HL-60/S4 treated with phorbol 12-myristate 13-acetate at 8.2 ng/mL for 4 days and 3 days (cell line): ENCODE results near the gene CFAP77.

Experiments used
- in situ Hi-C: fragments of 300-500 bp; cut with MboI; formaldehyde crosslinking; loops from 2 replicates; pipeline ENCODE4 v1.15.0; 2022; ENCODE audit warnings: low sequenced_read_pairs

The CFAP77 gene

DNA sequence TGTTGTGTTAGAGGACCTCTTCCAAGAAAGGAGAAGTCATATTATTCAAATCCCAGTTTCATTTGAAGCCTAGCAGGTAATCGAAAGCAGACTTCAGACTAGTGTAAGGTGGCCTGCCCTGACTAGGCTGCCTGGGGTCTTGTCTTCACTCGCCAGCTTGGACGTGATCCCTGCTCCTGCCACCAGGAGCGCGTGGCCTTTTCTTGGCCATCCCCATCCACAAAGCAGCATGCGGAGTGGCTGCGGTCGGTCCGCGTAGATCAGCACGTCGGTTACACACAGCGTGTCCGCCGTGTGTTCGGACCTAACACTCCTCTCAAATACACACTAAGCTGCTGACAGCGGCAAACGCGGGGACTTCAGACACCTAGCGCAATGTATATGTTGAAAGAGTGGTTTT is 37.3 kb downstream of the CFAP77 start:
- in situ Hi-C loops: no loop called here

- in situ Hi-C loops: no loop called here
Measured at GRCh38 chr9:132447902-132448301, 37.9 kb downstream of the CFAP77 start.

DNA sequence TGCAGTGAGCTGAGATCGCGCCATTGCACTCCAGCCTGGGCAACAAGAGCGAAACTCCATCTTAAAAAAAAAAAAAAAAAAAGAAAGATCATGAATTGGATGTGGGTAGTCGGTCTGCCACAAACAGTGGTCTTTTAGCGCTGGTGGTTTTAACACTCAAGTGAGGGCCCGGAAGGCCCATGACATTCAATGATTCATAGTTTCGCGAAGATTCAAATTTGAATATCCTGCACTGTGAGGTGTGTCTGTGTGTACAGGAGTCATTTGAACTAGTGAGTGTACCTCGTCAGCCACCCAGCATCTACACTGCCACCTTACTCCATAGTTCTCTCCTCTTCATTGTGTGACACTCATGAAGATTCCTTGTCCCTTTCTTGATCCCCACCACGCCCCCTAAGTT is 41.3 kb downstream of the CFAP77 start:
- in situ Hi-C loops: no loop called here

DNA sequence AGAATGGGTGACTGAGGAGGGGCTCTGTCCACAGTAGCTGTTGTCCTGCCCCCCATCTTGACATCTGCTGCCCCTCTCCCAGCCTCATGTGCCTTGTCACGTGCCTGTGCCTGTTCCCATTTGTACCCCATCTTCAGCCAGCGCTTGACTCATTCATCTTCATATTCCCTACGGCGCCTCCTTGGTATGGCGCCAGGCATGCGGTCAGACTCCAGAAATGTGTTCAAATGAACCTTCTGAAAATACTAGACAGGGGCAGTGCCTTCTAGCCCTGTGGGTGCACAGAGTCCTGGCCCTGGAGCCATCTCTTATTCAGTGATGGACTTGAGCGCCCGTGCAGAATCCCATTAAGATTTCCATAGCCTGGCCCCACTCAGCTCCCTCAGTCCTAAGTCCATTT is 46.2 kb downstream of the CFAP77 start:
- in situ Hi-C loops: no loop called here

GRCh38 chr9:132457504-132458236 is 47.7 kb downstream of the CFAP77 start:
- in situ Hi-C loops: no loop called here

GRCh38 chr9:132458432-132458831 is 48.4 kb downstream of the CFAP77 start:
- in situ Hi-C loops: no loop called here

DNA sequence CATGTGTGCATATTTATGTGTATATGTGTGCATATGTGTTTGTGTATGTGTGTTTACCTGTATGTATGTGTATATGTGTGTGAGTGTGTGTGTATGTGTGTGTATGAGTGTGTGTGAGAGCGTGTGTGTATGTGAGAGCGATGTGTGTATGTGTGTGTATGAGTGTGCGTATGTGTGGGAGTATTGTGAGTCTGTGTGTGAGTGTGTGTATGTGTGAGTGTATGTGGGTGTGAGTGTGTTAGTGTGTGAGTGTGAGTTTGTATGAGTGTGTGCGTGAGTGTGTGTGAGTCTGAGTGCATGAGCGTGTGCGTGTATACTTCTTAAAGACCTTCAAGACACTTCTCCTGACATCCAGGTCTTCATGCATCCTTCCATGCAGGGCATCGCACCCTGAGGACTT is 49.6 kb downstream of the CFAP77 start:
- in situ Hi-C loops: no loop called here

DNA sequence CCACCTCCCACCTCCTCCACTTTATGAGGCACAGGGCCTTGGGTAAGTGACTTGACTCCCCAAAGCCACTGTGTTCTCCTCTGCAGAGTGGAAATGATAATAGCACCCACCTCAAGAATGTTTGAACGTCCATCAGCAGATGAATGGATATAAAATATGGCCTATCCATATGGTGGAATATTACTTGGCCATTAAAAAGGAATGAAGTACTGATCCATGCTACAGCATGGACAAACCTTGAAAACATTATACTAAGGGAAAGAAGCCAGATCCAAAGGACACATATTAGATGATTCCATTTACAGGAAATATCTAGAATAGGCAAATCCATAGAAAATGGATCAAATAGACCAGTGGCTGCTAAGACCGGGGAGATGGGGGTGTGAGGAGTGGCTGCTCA is 50.2 kb downstream of the CFAP77 start:
- in situ Hi-C loops: no loop called here

- in situ Hi-C loops: no loop called here
Measured at GRCh38 chr9:132461281-132461896, 51.4 kb downstream of the CFAP77 start.

- in situ Hi-C loops: no loop called here
Measured at GRCh38 chr9:132461971-132462370, 52.0 kb downstream of the CFAP77 start.

DNA sequence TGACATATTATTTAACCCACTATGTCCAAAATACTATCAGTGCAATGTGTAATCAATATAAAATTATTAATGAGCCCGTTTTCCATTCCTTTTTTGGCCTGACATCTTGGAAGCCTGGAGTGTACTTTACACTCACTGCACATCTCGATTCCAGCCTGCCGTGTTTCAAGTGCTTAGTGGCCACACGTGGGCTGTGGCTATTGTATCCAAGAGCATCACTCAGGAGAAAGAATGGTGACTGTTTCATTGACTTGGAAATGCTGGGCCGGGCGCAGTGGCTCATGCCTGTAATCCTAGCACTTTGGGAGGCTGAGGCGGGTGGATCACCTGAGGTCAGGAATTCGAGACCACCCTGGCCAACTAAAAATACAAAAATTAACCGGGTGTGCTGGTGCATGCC is 54.5 kb downstream of the CFAP77 start:
- in situ Hi-C loops: no loop called here

DNA sequence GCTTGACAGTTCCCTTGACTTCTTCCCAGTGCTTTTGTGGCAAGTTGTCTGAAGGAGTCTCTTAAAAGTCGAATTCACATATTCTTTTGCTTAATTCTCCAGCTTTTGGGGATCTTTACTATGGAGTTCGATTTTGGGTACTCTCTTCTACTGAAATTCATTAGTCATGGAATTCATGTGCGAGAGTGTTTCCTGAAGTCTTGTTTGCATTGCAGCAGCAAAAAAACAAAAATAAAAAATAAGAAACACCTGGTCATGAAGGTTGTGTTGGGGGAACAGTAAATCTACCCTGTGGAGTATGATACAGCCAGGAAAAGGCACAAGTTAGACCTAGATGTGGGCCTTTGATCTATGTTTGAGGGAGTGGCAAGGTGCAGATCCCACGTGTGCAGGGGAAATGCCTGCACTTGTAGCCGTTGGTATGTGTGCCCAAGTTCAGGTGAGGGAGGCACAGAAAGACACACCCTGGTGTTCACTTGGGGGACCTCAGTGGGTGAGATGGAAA is 55.2 kb downstream of the CFAP77 start:
- in situ Hi-C loops: no loop called here

GRCh38 chr9:132472199-132472598 is 62.2 kb downstream of the CFAP77 start:
- in situ Hi-C loops: no loop called here

GRCh38 chr9:132472599-132472998 is 62.6 kb downstream of the CFAP77 start:
- in situ Hi-C loops: no loop called here

- in situ Hi-C loops: no loop called here
Measured at GRCh38 chr9:132474253-132474652, 64.2 kb downstream of the CFAP77 start.

DNA sequence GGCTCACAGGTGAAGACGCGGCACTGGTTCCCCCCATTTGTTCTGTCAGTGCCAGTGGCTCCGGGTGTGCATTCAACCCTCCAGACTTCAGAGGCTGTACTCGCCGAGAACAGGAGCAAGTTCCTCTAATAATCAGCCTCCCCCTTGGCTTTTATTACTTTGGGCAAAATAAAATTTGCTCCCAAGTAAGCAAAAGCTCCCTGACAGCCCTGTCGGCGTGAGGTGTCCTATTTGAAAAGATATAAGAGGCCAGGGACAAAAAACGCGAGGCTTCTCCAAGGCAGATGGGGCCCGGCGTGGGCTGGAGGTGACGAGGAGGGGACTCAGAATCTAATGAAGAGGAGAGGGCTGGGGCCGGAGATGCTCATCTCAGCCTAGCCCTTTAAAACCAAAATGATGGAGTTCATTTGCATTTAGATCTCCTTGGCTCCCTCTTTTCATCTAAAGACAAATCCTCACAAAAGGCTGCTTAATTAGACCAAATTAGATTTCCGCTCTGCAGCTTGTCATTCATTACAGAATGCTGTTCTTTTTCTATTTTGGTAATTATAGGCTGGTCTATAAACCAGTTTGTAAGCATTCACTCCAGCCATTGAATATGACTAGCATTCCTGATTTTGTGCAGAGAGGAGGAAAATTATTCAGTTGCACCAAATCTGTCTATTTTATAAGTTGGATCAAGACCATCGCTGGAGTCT is 68.5 kb downstream of the CFAP77 start:
- in situ Hi-C loops: no loop called here

- in situ Hi-C loops: no loop called here
Measured at GRCh38 chr9:132479733-132480132, 69.7 kb downstream of the CFAP77 start.

DNA sequence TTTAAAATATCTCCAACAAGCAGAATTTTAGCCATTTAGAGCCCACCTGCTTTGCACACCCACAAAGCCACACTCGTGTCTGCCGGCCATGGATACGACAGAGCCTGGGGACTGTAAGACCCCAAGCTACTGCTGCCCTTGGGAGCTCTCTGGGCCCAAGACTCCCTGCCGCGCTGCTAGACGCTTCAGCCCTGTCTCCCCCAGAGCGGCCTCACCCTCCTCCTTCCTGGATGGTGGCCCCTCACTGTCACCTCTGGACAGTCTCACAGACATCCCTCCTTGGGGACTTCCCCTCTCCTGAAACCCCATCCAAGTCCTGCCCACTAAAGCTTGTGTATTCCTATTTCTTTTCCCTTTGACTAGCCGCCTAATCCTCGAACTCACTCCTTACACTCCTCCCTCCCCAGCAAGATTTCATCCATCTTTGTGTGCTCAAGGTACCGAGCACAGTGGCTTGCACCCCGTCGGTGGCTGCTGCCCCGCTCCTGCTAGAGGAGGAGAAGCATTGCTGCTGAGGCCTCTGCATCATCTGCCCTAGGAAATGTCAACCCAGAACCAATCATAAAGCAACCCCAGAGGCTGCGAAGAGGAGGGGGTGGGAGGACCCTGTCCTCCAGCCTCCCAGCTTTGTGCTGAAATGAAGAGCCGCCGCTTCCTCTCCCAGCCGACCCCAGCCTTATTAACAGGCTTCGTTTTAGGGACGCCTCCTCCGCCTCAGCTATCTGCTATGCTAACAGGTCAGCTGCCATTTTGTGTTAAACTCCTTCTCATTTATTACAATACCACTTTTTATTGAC is 71.2 kb downstream of the CFAP77 start:
- in situ Hi-C loops: no loop called here

DNA sequence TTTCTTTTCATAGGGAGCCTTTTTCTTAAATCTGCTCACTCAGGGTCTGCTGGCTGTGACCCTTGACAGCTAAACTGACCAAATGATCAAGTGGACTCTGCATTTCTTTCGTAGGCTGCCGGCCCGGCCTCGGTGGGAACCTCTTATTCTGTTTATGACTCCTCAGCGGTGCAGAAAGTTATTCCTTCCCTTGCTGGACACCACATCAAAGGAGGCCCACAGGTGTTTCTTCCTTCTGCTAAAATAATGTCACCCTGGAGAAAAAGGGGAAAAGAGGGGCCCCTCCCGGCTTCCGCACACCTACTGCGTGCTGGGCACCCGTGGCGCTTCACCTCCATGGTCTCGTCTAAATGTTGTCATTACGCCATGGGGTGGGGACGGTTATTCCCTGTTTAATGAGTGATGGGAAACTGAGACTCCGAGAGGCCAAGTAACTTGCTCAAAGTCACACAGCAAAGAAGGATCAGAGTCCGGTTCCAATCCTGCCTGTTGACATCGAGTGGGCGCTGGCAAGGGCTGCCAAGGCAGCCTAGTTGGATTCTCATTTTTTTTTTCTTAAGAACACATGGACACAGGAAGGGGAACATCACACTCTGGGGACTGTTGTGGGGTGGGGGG is 72.3 kb downstream of the CFAP77 start:
- in situ Hi-C loops: no loop called here

DNA sequence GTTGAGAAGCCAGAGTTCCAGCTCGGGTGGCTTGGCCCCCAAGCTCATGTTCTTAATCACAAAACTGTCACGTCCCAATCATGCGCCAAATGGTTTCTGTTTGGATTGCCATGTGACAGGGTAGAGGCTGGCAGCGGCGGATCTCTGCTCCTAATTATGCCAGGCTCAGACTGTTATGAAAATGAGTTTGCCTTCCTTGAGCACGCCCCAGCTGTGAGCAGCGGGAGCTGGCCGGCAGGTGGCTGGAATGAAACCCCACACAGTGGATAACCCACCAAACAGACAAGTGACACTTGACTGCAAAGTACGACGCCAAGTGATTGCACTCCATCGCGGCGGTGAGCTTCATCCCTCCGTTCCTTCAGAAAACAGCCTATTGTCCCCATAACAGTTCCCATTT is 75.4 kb downstream of the CFAP77 start:
- in situ Hi-C loops: no loop called here
